ENCODE results near the gene FCN1. TPM values are rescaled to one million over a fixed set of nuclear protein-coding genes. Genes with fewer than 3 reads are reported as not detected.

Gene FCN1
- total RNA-seq, 1 donor from 2014 or later = not detected

- Mint-ChIP-seq H3K36me3 (ENCODE audit: unreplicated experiment) (peaks cover 5% of the 10 kb centered on the region), H3K27me3 (ENCODE audit: unreplicated experiment) (peaks cover 3% of the 10 kb centered on the region), H3K9me3 (ENCODE audit: unreplicated experiment) (no peaks in the 10 kb centered on the region), H3K4me1 (ENCODE audit: low read depth, unreplicated experiment) (peaks cover 4% of the 10 kb centered on the region), H3K4me3 (ENCODE audit: unreplicated experiment) (no peak overlapping the region), H3K27ac (ENCODE audit: unreplicated experiment) (no peak overlapping the region)
- DNase-seq = no peak
- TF ChIP-seq, protein P1, sequence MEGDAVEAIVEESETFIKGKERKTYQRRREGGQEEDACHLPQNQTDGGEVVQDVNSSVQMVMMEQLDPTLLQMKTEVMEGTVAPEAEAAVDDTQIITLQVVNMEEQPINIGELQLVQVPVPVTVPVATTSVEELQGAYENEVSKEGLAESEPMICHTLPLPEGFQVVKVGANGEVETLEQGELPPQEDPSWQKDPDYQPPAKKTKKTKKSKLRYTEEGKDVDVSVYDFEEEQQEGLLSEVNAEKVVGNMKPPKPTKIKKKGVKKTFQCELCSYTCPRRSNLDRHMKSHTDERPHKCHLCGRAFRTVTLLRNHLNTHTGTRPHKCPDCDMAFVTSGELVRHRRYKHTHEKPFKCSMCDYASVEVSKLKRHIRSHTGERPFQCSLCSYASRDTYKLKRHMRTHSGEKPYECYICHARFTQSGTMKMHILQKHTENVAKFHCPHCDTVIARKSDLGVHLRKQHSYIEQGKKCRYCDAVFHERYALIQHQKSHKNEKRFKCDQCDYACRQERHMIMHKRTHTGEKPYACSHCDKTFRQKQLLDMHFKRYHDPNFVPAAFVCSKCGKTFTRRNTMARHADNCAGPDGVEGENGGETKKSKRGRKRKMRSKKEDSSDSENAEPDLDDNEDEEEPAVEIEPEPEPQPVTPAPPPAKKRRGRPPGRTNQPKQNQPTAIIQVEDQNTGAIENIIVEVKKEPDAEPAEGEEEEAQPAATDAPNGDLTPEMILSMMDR (IDR thresholded peaks at IDR 0.05; ENCODE audit: partially characterized antibody, unreplicated experiment) = no peak
Observed at GRCh38 chr9:134879664-134880483, 37.8 kb downstream of the FCN1 start.

DNA sequence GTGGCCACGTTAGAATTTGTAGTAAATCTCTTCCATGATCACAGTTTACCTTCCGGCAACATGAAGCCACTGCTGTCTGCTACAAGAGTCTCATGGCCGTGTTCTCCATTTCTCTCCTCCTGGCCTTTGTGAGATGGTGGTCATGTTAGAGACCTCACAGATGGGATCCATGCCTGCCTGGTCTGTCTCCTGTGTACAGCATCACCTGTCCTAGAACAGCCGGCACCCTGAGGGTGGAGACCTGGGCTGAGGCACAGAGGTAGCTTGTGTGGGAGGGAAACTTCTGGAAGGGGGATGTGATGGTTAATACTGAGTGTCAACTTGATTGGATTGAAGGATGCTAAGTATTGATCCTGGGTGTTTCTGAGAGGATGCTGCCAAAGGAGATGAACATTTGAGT, 40.2 kb downstream of the FCN1 start:
- Mint-ChIP-seq H3K27ac (ENCODE audit: unreplicated experiment) (no peak overlapping the region), H3K4me3 (ENCODE audit: unreplicated experiment) (no peak overlapping the region), H3K27me3 (ENCODE audit: unreplicated experiment) (no peaks in the 10 kb centered on the region), H3K36me3 (ENCODE audit: unreplicated experiment) (peaks cover 5% of the 10 kb centered on the region), H3K4me1 (ENCODE audit: low read depth, unreplicated experiment) (peaks cover 6% of the 10 kb centered on the region), H3K9me3 (ENCODE audit: unreplicated experiment) (no peaks in the 10 kb centered on the region)
- TF ChIP-seq, protein P1 (IDR thresholded peaks at IDR 0.05; ENCODE audit: partially characterized antibody, unreplicated experiment) = no peak
- no peak for DNase-seq

DNA sequence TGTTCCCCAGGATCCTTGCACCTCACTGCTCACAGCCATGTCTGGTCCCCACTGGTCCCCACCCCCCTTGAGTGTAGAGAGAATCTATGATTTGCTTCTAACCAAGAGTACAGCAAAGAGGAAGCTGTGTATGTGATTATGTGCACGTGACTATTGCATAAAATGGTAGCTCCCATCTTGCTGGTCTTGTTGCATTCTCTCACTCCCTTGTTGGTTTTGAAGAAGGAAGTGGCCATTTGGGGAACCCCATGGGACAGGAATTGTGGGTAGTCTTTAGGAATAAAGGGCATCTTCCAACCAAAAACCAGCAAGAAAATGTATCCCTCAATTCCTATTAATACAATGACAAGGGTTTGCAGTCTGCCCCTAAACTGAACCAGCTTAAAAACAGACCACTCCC, 42.3 kb downstream of the FCN1 start:
- peaks cover 10% of the 10 kb centered on the region for H3K36me3 Mint-ChIP-seq (ENCODE audit: unreplicated experiment)
- H3K4me1 Mint-ChIP-seq (ENCODE audit: low read depth, unreplicated experiment) = peaks cover 5% of the 10 kb centered on the region
- no peak overlapping the region for H3K4me3 Mint-ChIP-seq (ENCODE audit: unreplicated experiment)
- H3K27ac Mint-ChIP-seq (ENCODE audit: unreplicated experiment) = no peak overlapping the region
- no peaks in the 10 kb centered on the region for H3K27me3 Mint-ChIP-seq (ENCODE audit: unreplicated experiment)
- no peaks in the 10 kb centered on the region for H3K9me3 Mint-ChIP-seq (ENCODE audit: unreplicated experiment)
- no peak for DNase-seq
- TF ChIP-seq, protein P1 (IDR thresholded peaks at IDR 0.05; ENCODE audit: partially characterized antibody, unreplicated experiment) = no peak

GRCh38 chr9:134872482-134873231, 45.1 kb downstream of the FCN1 start:
- no peak for DNase-seq

More at GRCh38 chr9:134872482-134873231, 45.1 kb downstream of the FCN1 start:
- peaks cover 7% of the 10 kb centered on the region for H3K4me1 Mint-ChIP-seq (ENCODE audit: low read depth, unreplicated experiment)
- peaks cover 6% of the 10 kb centered on the region for H3K36me3 Mint-ChIP-seq (ENCODE audit: unreplicated experiment)
- TF ChIP-seq, protein P1 (IDR thresholded peaks at IDR 0.05; ENCODE audit: partially characterized antibody, unreplicated experiment) = no peak
- no peak overlapping the region for H3K4me3 Mint-ChIP-seq (ENCODE audit: unreplicated experiment)
- H3K27me3 Mint-ChIP-seq (ENCODE audit: unreplicated experiment) = no peaks in the 10 kb centered on the region
- H3K27ac Mint-ChIP-seq (ENCODE audit: unreplicated experiment) = no peak overlapping the region
- no peaks in the 10 kb centered on the region for H3K9me3 Mint-ChIP-seq (ENCODE audit: unreplicated experiment)

All from glutamatergic neuron (in vitro differentiated cells).